ENCODE data around the gene SPRY4.

DNA sequence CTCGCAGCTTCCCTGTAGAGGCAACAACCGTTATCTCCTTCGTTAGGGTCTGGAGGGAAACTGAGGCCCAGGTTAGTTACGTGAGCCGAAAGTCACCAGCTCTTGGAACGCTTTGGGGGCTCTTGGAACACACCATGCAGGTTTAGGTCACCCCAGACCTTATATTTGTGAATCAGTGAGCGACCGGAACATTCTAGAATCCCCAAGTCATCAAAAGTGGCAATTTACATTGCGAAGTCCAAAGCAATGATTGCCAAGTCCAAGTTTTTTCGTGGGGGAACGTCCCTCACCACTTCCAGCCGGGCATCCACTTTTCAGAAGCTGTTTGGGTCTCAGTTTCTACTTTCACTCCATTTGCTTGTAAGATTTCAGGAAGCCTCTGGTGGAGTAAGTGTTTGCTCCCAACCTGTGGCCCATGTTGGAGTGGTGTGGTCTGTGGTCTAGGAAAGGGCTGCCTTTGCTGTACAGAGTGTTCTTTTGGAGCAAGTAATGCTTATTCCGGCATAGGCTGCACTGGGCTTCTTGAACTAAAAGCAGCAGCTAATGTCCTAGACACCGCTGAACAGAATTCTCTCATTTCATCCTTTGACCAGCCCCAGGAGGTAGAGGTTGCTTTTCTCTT lies 32.8 kb upstream of the SPRY4 start:
- TF ChIP-seq POLR2A (IDR thresholded peaks at IDR 0.05; ENCODE audit: low read length) (peak; percentile 5), GATA1 (IDR thresholded peaks at IDR 0.05; ENCODE audit: low read depth, low read length) (no peak)
